HCT116 (cell line): ENCODE measurements around the gene PRSS21. TPM values are rescaled to one million over a fixed set of nuclear protein-coding genes. Genes with fewer than 3 reads are reported as not detected.

Source experiments
- ATAC-seq: fragments of 200-7000 bp; cut with Tn5 transposase; 2 replicates; pipeline ENCODE4 v1.9.1; 2020; ENCODE audit warnings: mild to moderate bottlenecking, moderate library complexity
- BruUV-seq: library from RNA; stranded (reverse); fragments of 400-500 nt; replicated peaks from 2 replicates; lab custom pipeline; 2021; lab: Mats Ljungman, UMichigan
- CTCF ChIA-PET: fragments of 300-600 bp; sonication (Branson Sonifier 250); formaldehyde crosslinking; loops from one replicate; lab custom pipeline; 2021; ENCODE audit warnings: antibody characterized with exemption; lab: Charles Lee
- POLR2A ChIA-PET: fragments of 300-600, 350-600 bp; sonication (Branson Sonifier 250); formaldehyde crosslinking; loops from one replicate; lab custom pipeline; 2021; ENCODE audit warnings: antibody characterized with exemption; lab: Charles Lee
- RAD21 ChIA-PET, 2 experiments: fragments of 300-600 bp; sonication (Branson Sonifier 250); formaldehyde crosslinking; loops; one replicate each; lab custom pipeline; 2023; ENCODE audit warnings: low total read pairs in 2 of 2; ENCODE audit not compliant: uncharacterized antibody in 2 of 2, unreplicated experiment in 2 of 2, low non-redundant PET in 1 of 2; lab: Charles Lee
- DNase-seq: peaks from one replicate; pipeline ENCODE4 v3.0.0-alpha.2; 2010; ENCODE audit warnings: low read depth, low spot score
- H2AFZ ChIP-seq: fragments of 200-600 bp; shearing (Covaris generic), sonication (generic); 2 replicates; pipeline ENCODE4 v1.6.1; 2017; ENCODE audit warnings: low read depth, mixed run types, mixed read lengths, antibody characterized with exemption, low read length; ENCODE audit not compliant: poor library complexity, severe bottlenecking
- H3K27ac ChIP-seq: 2 replicates; pipeline ENCODE4 v1.5.1; 2012; ENCODE audit warnings: low read depth, low read length
- H3K27me3 ChIP-seq: fragments of 200-600 bp; sonication (generic); 2 replicates; pipeline ENCODE4 v1.6.1; 2016; ENCODE audit warnings: mixed run types, low read length, mixed read lengths; ENCODE audit not compliant: insufficient read depth
- H3K36me3 ChIP-seq, 2 experiments: fragments of 200-500 bp in 1 of 2; fragments of 200-600 bp in 1 of 2; sonication (Bioruptor generic) in 1 of 2; sonication (generic) in 1 of 2; 2 replicates each; pipeline versions ENCODE4 v1.5.1 to v1.6.1; 2014 to 2016; ENCODE audit warnings: low read length in 2 of 2, inconsistent platforms in 1 of 2, mixed read lengths in 1 of 2, mixed run types in 1 of 2; ENCODE audit not compliant: insufficient read depth in 2 of 2, control insufficient read depth in 1 of 2
- H3K4me1 ChIP-seq, 2 experiments: fragments of 200-600 bp in 1 of 2; sonication (generic) in 1 of 2; 2 replicates each; pipeline versions ENCODE4 v1.5.1 to v1.6.1; 2012 to 2017; ENCODE audit warnings: low read length in 2 of 2, inconsistent platforms in 1 of 2, mild to moderate bottlenecking in 1 of 2, mixed read lengths in 1 of 2, mixed run types in 1 of 2, moderate library complexity in 1 of 2; ENCODE audit not compliant: insufficient read depth in 2 of 2, control insufficient read depth in 1 of 2
- H3K4me2 ChIP-seq: fragments of 200-600 bp; sonication (generic); 2 replicates; pipeline ENCODE4 v1.6.1; 2017; ENCODE audit warnings: mixed run types, low read length, mixed read lengths
- H3K4me3 ChIP-seq, 2 experiments: fragments of 200-600 bp in 1 of 2; sonication (generic) in 1 of 2; replicated peaks in 1 of 2; 2 replicates each; pipeline ENCODE4 v1.5.1; 2011 to 2016; ENCODE audit warnings: low read length in 2 of 2, control low read depth in 1 of 2, low read depth in 1 of 2, mild to moderate bottlenecking in 1 of 2, mixed read lengths in 1 of 2, mixed run types in 1 of 2
- H3K79me2 ChIP-seq: fragments of 200-600 bp; sonication (generic); 2 replicates; pipeline ENCODE4 v1.6.1; 2017; ENCODE audit warnings: mild to moderate bottlenecking, mixed run types, low read length, moderate library complexity, mixed read lengths; ENCODE audit not compliant: insufficient read depth
- H3K9ac ChIP-seq: fragments of 200-600 bp; sonication (generic); 2 replicates; pipeline ENCODE4 v1.6.1; 2016; ENCODE audit warnings: low read length, mixed read lengths
- H3K9me2 ChIP-seq: fragments of 200-600 bp; sonication (generic), shearing (Covaris generic); 2 replicates; pipeline ENCODE4 v1.6.1; 2017; ENCODE audit warnings: mixed run types, mild to moderate bottlenecking, moderate library complexity; ENCODE audit not compliant: insufficient read depth
- H3K9me3 ChIP-seq, 2 experiments: fragments of 200-500 bp in 1 of 2; fragments of 200-600 bp in 1 of 2; sonication (Bioruptor generic) in 1 of 2; sonication (generic) in 1 of 2; 2 replicates each; pipeline ENCODE4 v1.6.1; 2014 to 2017; ENCODE audit warnings: low read length in 2 of 2, mixed read lengths in 2 of 2, inconsistent platforms in 1 of 2, low read depth in 1 of 2, mild to moderate bottlenecking in 1 of 2, mixed run types in 1 of 2, moderate library complexity in 1 of 2; ENCODE audit not compliant: control insufficient read depth in 1 of 2, insufficient read depth in 1 of 2
- H4K20me1 ChIP-seq: fragments of 200-600 bp; sonication (generic), shearing (Covaris generic); 2 replicates; pipeline ENCODE4 v1.6.1; 2017; ENCODE audit warnings: mixed run types, mild to moderate bottlenecking, moderate library complexity; ENCODE audit not compliant: insufficient read depth
- EGR1 ChIP-seq: IDR thresholded peaks from 2 replicates; pipeline ENCODE4 v1.6.1; 2012; ENCODE audit warnings: low read depth
- ELF1 ChIP-seq: IDR thresholded peaks from 2 replicates; pipeline ENCODE4 v1.6.1; 2012; ENCODE audit warnings: low read depth, borderline replicate concordance
- EZH2 ChIP-seq: fragments of 200-600 bp; sonication (generic); IDR thresholded peaks from 2 replicates; pipeline ENCODE4 v1.6.1; 2017; ENCODE audit warnings: antibody characterized with exemption, mixed run types
- EZH2phosphoT487 ChIP-seq: fragments of 200-600 bp; IDR thresholded peaks from 2 replicates; pipeline ENCODE4 v1.6.1; 2018; ENCODE audit warnings: antibody characterized with exemption, borderline replicate concordance
- FOSL1 ChIP-seq: IDR thresholded peaks from 2 replicates; pipeline ENCODE4 v1.6.1; 2012; ENCODE audit warnings: low read depth
- POLR2A ChIP-seq: IDR thresholded peaks from 2 replicates; pipeline ENCODE4 v1.7.0; 2011; ENCODE audit warnings: borderline replicate concordance; ENCODE audit not compliant: insufficient read depth, insufficient read length; ENCODE audit errors: extremely low read depth
- SIN3A ChIP-seq: IDR thresholded peaks from 2 replicates; pipeline ENCODE4 v1.6.1; 2012; ENCODE audit warnings: low read depth
- SRF ChIP-seq: IDR thresholded peaks from 2 replicates; pipeline ENCODE4 v1.6.1; 2012; ENCODE audit warnings: low read depth
- TCF7L2 ChIP-seq: IDR thresholded peaks from 2 replicates; pipeline ENCODE4 v1.7.0; 2011; ENCODE audit warnings: borderline replicate concordance, inconsistent platforms; ENCODE audit not compliant: insufficient read depth, insufficient read length; ENCODE audit errors: extremely low read depth
- YY1 ChIP-seq: IDR thresholded peaks from 2 replicates; pipeline ENCODE4 v1.6.1; 2011; ENCODE audit warnings: low read length, low read depth, moderate library complexity, mild to moderate bottlenecking; ENCODE audit not compliant: insufficient replicate concordance; ENCODE audit errors: extremely low read depth
- ZFX ChIP-seq: fragments of 450-650 bp; IDR thresholded peaks from 2 replicates; pipeline ENCODE4 v1.6.1; 2017
- ZNF274 ChIP-seq: fragments of 200-500 bp; sonication (Bioruptor generic); IDR thresholded peaks from 2 replicates; pipeline ENCODE4 v1.6.1; 2014; ENCODE audit warnings: mild to moderate bottlenecking, low read depth, low read length, inconsistent platforms
- intact Hi-C: fragments of 100-400 bp; cut with micrococcal nuclease; formaldehyde crosslinking; loops from 2 replicates; pipeline ENCODE4 v1.10.0; 2022
- total RNA-seq: library from RNA; stranded (reverse); gene quantifications from one replicate; pipeline ENCODE4 v1.2.1, GENCODE V29; 2021; ENCODE audit not compliant: unreplicated experiment
- TF ChIP-seq, protein P1 (sequence below): IDR thresholded peaks from 2 replicates; pipeline ENCODE4 v1.6.1; 2012
- TF ChIP-seq, protein P2 (sequence below), 3 experiments: fragments of 200-600 bp in 1 of 3; sonication (generic) in 1 of 3; IDR thresholded peaks in 2 of 3; conservative IDR thresholded peaks in 1 of 3; 2 replicates each; pipeline ENCODE4 v1.5.1; 2012 to 2017; ENCODE audit warnings: low read depth in 2 of 3, low read length in 2 of 3, antibody characterized with exemption in 1 of 3, borderline replicate concordance in 1 of 3, control low read depth in 1 of 3, mild to moderate bottlenecking in 1 of 3, mixed read lengths in 1 of 3, mixed run types in 1 of 3, moderate library complexity in 1 of 3; ENCODE audit not compliant: insufficient read depth in 1 of 3
- TF ChIP-seq, protein P3 (sequence below): IDR thresholded peaks from 2 replicates; pipeline ENCODE4 v1.6.1; 2011; ENCODE audit warnings: mild to moderate bottlenecking, low read length, moderate library complexity; ENCODE audit not compliant: insufficient replicate concordance; ENCODE audit errors: extremely low read depth
- TF ChIP-seq, protein P4 (sequence below): IDR thresholded peaks from 2 replicates; pipeline ENCODE4 v1.6.1; 2012; ENCODE audit warnings: low read depth

Gene PRSS21
- total RNA-seq, 1 experiment from 2014 or later: 0.39 TPM

DNA sequence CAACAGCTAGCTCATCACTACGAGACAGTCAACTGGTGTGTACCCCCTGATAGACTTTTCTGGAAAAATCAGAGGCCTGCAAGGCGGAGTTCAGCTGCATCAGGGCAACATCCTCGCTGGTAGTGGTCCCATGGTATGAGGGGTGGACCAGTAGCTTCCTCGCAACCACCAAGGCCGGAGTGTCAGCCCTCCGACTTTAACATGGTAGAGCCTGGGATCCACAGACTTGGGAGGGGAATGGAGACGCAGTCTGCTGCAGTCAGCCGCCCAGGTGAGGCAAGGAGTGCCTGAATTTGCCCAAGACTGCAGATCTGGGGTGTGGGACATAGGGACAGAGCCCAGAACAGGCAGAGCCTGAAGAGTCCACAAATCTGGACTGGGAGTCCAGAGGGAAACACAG is 26.5 kb downstream of the PRSS21 start:
- POLR2A ChIA-PET: interaction anchor here (1.3 kb wide), 1 partner anchor 13 kb away, joined by 3 read pairs; no protein-coding TSS in a partner anchor
- H3K9me3 ChIP-seq: no peaks in the 10 kb centered on the region
- H3K4me3 ChIP-seq: peak overlapping the region; percentile 74 to 79
- H3K36me3 ChIP-seq: no peaks in the 10 kb centered on the region
- no peak for DNase-seq
- H3K9me2 ChIP-seq: no peaks in the 10 kb centered on the region
- no TSS peak for BruUV-seq
- RAD21 ChIA-PET: no interaction called here
- ATAC-seq: no peak
- no peak overlapping the region for H2AFZ ChIP-seq
- H4K20me1 ChIP-seq: no peaks in the 10 kb centered on the region
- H3K4me1 ChIP-seq: peaks cover 5 to 50% of the 10 kb centered on the region in 2 experiments; a peak in 3 of 4 replicates
- CTCF ChIA-PET: interaction anchor here (1.6 kb wide), 1 partner anchor 68 kb away, joined by 8 read pairs; the partner anchor contains the start of gene FLYWCH1
- no peaks in the 10 kb centered on the region for H3K27me3 ChIP-seq
- H3K4me2 ChIP-seq: peak overlapping the region; percentile 95
- H3K27ac ChIP-seq: no peak overlapping the region
- intact Hi-C loops: no loop called here
- peak overlapping the region; percentile 73 for H3K9ac ChIP-seq
- H3K79me2 ChIP-seq: no peaks in the 10 kb centered on the region
- TF ChIP-seq, protein P1, sequence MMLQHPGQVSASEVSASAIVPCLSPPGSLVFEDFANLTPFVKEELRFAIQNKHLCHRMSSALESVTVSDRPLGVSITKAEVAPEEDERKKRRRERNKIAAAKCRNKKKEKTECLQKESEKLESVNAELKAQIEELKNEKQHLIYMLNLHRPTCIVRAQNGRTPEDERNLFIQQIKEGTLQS: no peak
- TF ChIP-seq, protein P2, sequence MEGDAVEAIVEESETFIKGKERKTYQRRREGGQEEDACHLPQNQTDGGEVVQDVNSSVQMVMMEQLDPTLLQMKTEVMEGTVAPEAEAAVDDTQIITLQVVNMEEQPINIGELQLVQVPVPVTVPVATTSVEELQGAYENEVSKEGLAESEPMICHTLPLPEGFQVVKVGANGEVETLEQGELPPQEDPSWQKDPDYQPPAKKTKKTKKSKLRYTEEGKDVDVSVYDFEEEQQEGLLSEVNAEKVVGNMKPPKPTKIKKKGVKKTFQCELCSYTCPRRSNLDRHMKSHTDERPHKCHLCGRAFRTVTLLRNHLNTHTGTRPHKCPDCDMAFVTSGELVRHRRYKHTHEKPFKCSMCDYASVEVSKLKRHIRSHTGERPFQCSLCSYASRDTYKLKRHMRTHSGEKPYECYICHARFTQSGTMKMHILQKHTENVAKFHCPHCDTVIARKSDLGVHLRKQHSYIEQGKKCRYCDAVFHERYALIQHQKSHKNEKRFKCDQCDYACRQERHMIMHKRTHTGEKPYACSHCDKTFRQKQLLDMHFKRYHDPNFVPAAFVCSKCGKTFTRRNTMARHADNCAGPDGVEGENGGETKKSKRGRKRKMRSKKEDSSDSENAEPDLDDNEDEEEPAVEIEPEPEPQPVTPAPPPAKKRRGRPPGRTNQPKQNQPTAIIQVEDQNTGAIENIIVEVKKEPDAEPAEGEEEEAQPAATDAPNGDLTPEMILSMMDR (IDR thresholded peaks at IDR 0.05 in 2 of 3, conservative IDR thresholded peaks at IDR 0.05 in 1 of 3; ENCODE audit: borderline replicate concordance in 1 of 3, insufficient read depth in 1 of 3, low read depth in 2 of 3, low read length in 2 of 3): no peak
- no peak for TF ChIP-seq ZNF274
- no peak for TF ChIP-seq FOSL1
- TF ChIP-seq EGR1: no peak
- no peak for TF ChIP-seq POLR2A
- no peak for TF ChIP-seq SIN3A
- TF ChIP-seq EZH2phosphoT487: no peak
- TF ChIP-seq, protein P3, sequence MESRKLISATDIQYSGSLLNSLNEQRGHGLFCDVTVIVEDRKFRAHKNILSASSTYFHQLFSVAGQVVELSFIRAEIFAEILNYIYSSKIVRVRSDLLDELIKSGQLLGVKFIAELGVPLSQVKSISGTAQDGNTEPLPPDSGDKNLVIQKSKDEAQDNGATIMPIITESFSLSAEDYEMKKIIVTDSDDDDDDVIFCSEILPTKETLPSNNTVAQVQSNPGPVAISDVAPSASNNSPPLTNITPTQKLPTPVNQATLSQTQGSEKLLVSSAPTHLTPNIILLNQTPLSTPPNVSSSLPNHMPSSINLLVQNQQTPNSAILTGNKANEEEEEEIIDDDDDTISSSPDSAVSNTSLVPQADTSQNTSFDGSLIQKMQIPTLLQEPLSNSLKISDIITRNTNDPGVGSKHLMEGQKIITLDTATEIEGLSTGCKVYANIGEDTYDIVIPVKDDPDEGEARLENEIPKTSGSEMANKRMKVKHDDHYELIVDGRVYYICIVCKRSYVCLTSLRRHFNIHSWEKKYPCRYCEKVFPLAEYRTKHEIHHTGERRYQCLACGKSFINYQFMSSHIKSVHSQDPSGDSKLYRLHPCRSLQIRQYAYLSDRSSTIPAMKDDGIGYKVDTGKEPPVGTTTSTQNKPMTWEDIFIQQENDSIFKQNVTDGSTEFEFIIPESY: no peak
- TF ChIP-seq, protein P4, sequence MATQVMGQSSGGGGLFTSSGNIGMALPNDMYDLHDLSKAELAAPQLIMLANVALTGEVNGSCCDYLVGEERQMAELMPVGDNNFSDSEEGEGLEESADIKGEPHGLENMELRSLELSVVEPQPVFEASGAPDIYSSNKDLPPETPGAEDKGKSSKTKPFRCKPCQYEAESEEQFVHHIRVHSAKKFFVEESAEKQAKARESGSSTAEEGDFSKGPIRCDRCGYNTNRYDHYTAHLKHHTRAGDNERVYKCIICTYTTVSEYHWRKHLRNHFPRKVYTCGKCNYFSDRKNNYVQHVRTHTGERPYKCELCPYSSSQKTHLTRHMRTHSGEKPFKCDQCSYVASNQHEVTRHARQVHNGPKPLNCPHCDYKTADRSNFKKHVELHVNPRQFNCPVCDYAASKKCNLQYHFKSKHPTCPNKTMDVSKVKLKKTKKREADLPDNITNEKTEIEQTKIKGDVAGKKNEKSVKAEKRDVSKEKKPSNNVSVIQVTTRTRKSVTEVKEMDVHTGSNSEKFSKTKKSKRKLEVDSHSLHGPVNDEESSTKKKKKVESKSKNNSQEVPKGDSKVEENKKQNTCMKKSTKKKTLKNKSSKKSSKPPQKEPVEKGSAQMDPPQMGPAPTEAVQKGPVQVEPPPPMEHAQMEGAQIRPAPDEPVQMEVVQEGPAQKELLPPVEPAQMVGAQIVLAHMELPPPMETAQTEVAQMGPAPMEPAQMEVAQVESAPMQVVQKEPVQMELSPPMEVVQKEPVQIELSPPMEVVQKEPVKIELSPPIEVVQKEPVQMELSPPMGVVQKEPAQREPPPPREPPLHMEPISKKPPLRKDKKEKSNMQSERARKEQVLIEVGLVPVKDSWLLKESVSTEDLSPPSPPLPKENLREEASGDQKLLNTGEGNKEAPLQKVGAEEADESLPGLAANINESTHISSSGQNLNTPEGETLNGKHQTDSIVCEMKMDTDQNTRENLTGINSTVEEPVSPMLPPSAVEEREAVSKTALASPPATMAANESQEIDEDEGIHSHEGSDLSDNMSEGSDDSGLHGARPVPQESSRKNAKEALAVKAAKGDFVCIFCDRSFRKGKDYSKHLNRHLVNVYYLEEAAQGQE: no peak
- no peak for TF ChIP-seq ZFX
- no peak for TF ChIP-seq TCF7L2
- TF ChIP-seq SRF: no peak
- no peak for TF ChIP-seq YY1
- TF ChIP-seq ELF1: no peak
- no peak for TF ChIP-seq EZH2
